Immature natural killer cell (primary cell): ENCODE measurements around the gene AFAP1. TPM values are rescaled to one million over a fixed set of nuclear protein-coding genes. Genes with fewer than 3 reads are reported as not detected.

ENCODE experiments used
- DNase-seq, 3 donors: peaks; one replicate each; pipeline ENCODE4 v3.0.0; 2022; ENCODE audit warnings: mixed read lengths in 1 of 3
- H3K27ac Mint-ChIP-seq, 6 donors: one replicate each; pipeline ENCODE4 v1.8.0; 2020; ENCODE audit warnings: mixed read lengths in 6 of 6, mild to moderate bottlenecking in 5 of 6, inconsistent platforms in 4 of 6, moderate library complexity in 3 of 6
- H3K27me3 Mint-ChIP-seq, 3 donors: one replicate each; pipeline ENCODE4 v1.8.0; 2020 to 2021; ENCODE audit warnings: low read depth in 3 of 3, mild to moderate bottlenecking in 3 of 3, mixed read lengths in 3 of 3, moderate library complexity in 3 of 3, inconsistent platforms in 1 of 3
- H3K36me3 Mint-ChIP-seq, 3 donors: one replicate each; pipeline ENCODE4 v1.8.0; 2020; ENCODE audit warnings: mixed read lengths in 3 of 3, inconsistent platforms in 2 of 3, mild to moderate bottlenecking in 2 of 3
- H3K4me1 Mint-ChIP-seq, 2 donors: one replicate each; pipeline ENCODE4 v1.8.0; 2020; ENCODE audit warnings: inconsistent platforms in 2 of 2, mild to moderate bottlenecking in 2 of 2, mixed read lengths in 2 of 2, moderate library complexity in 1 of 2
- H3K4me3 Mint-ChIP-seq, 5 donors: one replicate each; pipeline ENCODE4 v1.8.0; 2020; ENCODE audit warnings: mild to moderate bottlenecking in 5 of 5, mixed read lengths in 5 of 5, inconsistent platforms in 3 of 5, moderate library complexity in 3 of 5
- H3K9me3 Mint-ChIP-seq, 6 donors: one replicate each; pipeline ENCODE4 v1.8.0; 2020; ENCODE audit warnings: mild to moderate bottlenecking in 6 of 6, mixed read lengths in 6 of 6, inconsistent platforms in 4 of 6, moderate library complexity in 3 of 6
- polyA plus RNA-seq, 3 donors: library from polyadenylated mRNA; unstranded; fragments of 300-500 nt; fragmentation: Illumina TruSeq; gene quantifications; one replicate each; pipeline ENCODE4 v1.2.3, GENCODE V29; 2021

AFAP1 gene
- polyA plus RNA-seq, 3 donors from 2014 or later, result 0.32 to 1.2 TPM; not detected in 1

DNA sequence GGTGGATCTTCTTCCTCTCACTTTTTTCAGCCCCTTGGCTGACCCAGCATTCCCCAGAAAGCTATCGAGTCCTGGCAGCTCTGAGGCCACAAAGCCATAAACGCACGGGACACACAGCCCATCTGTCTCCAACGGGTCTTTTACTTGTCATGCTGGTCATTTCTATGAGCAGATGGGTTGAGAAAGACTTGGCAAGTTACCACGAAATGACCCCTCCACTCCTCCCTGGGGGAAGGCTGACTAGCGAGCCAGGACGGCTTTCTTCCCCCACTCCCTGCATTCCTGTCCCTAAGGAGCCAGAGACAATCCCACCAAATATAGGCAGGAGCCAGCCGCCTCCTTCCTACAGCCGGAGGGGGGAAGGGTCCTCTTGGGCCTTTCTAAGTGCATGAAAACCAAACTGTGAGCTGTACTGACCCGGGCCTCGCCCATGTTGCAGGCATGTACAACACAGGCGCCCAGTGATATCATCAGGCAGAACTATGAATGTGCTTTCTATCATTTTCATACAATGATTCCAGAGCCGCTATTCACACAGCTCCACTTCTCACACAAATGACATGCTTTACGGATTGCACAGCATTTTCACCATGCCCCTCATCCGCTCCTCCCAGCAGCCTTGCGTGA is 28.6 kb downstream of the AFAP1 start:
- Mint-ChIP-seq H3K27ac (no peak overlapping the region), H3K9me3 (no peaks in the 10 kb centered on the region), H3K36me3 (no peaks in the 10 kb centered on the region), H3K27me3 (peaks cover 4 to 10% (median 7%) of the 10 kb centered on the region in 3 donors), H3K4me1 (peaks cover 0 to 7% of the 10 kb centered on the region in 2 donors), H3K4me3 (no peak overlapping the region)
- DNase-seq, result no peak

DNA sequence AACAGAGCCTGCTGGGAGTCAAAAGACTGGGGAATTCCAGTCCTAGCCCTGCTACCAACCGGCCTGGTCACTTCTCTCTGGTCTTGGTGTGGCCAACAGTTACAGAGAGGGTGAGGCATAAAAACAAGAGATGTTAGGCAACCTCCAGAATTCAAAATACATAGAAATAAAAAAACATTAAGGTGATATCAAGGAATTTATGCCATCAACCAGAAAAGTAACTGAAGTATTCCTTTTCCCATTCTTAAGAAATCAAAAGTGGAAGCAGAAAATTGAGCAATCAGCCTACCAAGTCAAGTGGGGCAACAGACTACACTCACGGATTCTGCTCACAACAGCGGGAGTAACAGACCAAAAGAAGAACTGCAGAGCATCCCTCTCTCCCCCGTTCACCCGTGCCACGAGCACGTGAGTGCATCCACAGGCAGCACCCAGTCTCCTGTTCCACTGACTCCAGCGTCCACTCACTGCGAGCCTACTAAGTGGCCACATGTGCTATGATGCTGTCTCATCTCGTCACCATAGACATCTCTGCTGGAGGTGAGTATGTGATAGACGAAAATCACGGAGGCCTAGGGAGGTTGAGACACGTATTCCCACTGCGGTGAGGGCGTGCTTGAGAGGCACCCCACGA is 29.3 kb downstream of the AFAP1 start:
- H3K4me1 Mint-ChIP-seq, result peaks cover 0 to 7% of the 10 kb centered on the region in 2 donors
- H3K4me3 Mint-ChIP-seq, result no peak overlapping the region
- no peak overlapping the region for H3K27ac Mint-ChIP-seq
- H3K9me3 Mint-ChIP-seq, result no peaks in the 10 kb centered on the region
- peaks cover 4 to 10% (median 7%) of the 10 kb centered on the region in 3 donors for H3K27me3 Mint-ChIP-seq
- DNase-seq, result no peak
- H3K36me3 Mint-ChIP-seq, result no peaks in the 10 kb centered on the region

GRCh38 chr4:7909463-7910262 is 30.0 kb downstream of the AFAP1 start:
- no peaks in the 10 kb centered on the region for H3K36me3 Mint-ChIP-seq
- no peak overlapping the region for H3K27ac Mint-ChIP-seq
- no peak for DNase-seq
- peaks cover 0 to 7% of the 10 kb centered on the region in 2 donors for H3K4me1 Mint-ChIP-seq
- peaks cover 4 to 9% (median 7%) of the 10 kb centered on the region in 3 donors for H3K27me3 Mint-ChIP-seq
- H3K4me3 Mint-ChIP-seq, result no peak overlapping the region
- no peaks in the 10 kb centered on the region for H3K9me3 Mint-ChIP-seq

DNA sequence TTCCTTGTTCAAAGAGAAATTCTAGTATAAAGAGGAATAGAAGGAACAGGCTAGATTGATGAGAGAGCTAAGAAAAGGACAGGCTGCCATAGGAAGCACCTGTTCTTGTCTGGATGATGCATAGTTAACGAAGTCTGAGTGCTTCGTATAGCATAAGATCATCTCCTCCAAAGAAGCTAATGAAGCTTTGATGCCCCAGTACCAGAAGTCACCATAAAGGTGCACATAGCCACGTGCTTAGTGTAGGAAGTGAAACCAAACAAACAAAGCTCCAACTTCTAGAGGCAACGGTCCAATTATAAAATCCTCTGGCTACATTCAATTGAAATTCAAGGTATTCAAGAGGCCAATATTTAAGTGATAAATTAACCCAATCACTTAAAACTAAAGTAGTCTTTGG is 31.0 kb downstream of the AFAP1 start:
- Mint-ChIP-seq H3K36me3 (no peaks in the 10 kb centered on the region), H3K4me1 (peaks cover 0 to 7% of the 10 kb centered on the region in 2 donors), H3K4me3 (no peak overlapping the region), H3K27ac (no peak overlapping the region), H3K9me3 (no peaks in the 10 kb centered on the region), H3K27me3 (peaks cover 5 to 7% (median 5%) of the 10 kb centered on the region in 3 donors)
- no peak for DNase-seq

- DNase-seq, result no peak
- Mint-ChIP-seq H3K27me3 (peaks cover 0 to 9% (median 3%) of the 10 kb centered on the region in 3 donors), H3K9me3 (no peaks in the 10 kb centered on the region), H3K27ac (no peak overlapping the region), H3K4me1 (peaks cover 0 to 15% of the 10 kb centered on the region in 2 donors), H3K4me3 (no peak overlapping the region), H3K36me3 (no peaks in the 10 kb centered on the region)
Observed at GRCh38 chr4:7907142-7907541, 32.5 kb downstream of the AFAP1 start.

GRCh38 chr4:7906171-7906701 is 33.4 kb downstream of the AFAP1 start:
- H3K4me1 Mint-ChIP-seq, result peaks cover 0 to 17% of the 10 kb centered on the region in 2 donors
- no peak overlapping the region for H3K27ac Mint-ChIP-seq
- no peak for DNase-seq
- no peaks in the 10 kb centered on the region for H3K36me3 Mint-ChIP-seq
- no peak overlapping the region for H3K4me3 Mint-ChIP-seq
- peaks cover 0 to 5% (median 3%) of the 10 kb centered on the region in 3 donors for H3K27me3 Mint-ChIP-seq
- no peaks in the 10 kb centered on the region for H3K9me3 Mint-ChIP-seq

DNA sequence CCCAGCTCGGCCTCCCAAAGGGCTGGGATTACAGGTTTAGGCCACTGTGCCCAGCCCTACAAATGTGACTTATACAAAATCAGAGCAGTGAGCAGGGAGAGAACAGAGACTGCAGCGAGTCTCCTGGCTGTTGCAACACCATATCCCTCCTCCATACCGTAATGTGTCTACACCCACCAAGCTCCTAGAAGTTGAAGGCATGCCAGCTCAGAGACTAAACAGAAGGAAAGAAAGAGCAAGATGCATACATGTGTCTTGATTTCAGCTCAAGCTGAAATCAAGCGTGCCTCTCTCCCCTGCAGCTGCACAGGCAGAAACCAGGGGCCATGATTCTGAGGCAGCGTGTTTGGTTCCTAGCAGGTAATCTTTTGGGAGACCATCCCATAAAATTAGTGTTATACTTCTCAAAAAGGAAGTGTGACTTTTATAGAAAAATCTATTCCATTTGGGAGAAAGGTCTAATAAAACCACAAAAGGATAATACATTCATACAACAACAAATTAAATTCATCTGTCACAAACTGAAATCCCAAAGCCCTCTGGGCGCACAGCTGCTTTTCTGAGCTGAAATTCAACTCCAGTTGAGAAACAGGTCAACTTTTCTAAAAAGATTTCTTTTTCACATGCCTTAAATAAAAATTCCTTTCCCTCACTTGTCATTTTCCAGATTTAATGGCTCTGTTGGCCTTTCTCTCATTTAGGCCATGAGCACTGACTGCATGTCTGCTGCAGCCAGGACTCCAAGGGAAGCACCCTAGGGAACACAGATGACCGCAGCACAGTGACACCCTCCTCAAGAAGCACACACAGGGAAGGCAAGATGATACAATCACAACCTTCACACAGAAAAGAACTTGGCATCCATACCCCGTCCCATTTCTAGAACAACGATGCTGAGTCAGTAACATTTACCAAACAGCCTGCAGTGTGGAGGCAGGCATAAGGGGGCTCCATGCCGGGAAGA is 34.4 kb downstream of the AFAP1 start:
- Mint-ChIP-seq H3K4me3 (no peak overlapping the region), H3K4me1 (peaks cover 0 to 19% of the 10 kb centered on the region in 2 donors), H3K27me3 (peaks cover 0 to 7% (median 3%) of the 10 kb centered on the region in 3 donors), H3K9me3 (no peaks in the 10 kb centered on the region), H3K27ac (peak overlapping the region in 1 of 6 donors; percentile 48), H3K36me3 (no peaks in the 10 kb centered on the region)
- DNase-seq, result no peak

DNA sequence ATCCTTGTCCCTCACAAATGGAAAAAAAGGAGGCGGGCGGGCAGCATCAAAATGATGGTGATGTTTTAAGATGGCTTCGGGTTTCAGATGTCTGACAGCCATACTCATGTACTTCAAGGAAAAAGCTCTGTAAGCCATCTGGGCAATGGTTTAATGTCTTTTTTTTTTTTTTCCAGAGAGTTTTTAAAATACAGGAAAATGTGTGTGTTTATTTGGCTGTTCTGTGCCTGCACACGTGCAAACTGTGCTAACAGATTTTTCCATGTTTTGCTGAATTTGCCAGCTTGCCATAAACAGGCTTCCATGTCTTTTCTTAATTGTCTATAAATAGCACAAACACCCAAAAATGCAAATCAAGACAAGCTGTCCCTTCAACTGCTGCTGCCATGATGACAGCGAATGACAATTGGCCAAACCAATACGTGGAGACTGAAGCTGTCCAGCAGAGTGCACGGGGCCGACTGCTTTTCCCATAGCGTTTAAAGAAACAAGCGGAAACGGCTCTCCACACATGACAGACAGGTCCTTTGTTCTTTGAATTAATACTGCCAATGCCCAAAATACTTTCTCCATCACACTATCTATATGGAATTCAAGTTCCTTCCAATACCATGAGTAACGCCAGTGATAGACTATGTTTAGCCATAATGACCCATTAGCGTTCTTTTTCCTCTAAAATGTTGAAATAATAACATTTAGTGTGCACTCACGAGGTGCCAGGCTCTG is 35.7 kb downstream of the AFAP1 start:
- no peak overlapping the region for H3K27ac Mint-ChIP-seq
- H3K27me3 Mint-ChIP-seq, result peaks cover 0 to 7% (median 3%) of the 10 kb centered on the region in 3 donors
- H3K4me1 Mint-ChIP-seq, result peaks cover 0 to 15% of the 10 kb centered on the region in 2 donors
- no peak for DNase-seq
- no peaks in the 10 kb centered on the region for H3K9me3 Mint-ChIP-seq
- H3K36me3 Mint-ChIP-seq, result no peaks in the 10 kb centered on the region
- no peak overlapping the region for H3K4me3 Mint-ChIP-seq

GRCh38 chr4:7902826-7903225 is 36.8 kb downstream of the AFAP1 start:
- H3K4me3 Mint-ChIP-seq, result no peak overlapping the region
- no peak for DNase-seq
- no peaks in the 10 kb centered on the region for H3K9me3 Mint-ChIP-seq
- no peaks in the 10 kb centered on the region for H3K36me3 Mint-ChIP-seq
- H3K4me1 Mint-ChIP-seq, result peaks cover 0 to 15% of the 10 kb centered on the region in 2 donors
- peaks cover 0 to 8% (median 3%) of the 10 kb centered on the region in 3 donors for H3K27me3 Mint-ChIP-seq
- no peak overlapping the region for H3K27ac Mint-ChIP-seq

DNA sequence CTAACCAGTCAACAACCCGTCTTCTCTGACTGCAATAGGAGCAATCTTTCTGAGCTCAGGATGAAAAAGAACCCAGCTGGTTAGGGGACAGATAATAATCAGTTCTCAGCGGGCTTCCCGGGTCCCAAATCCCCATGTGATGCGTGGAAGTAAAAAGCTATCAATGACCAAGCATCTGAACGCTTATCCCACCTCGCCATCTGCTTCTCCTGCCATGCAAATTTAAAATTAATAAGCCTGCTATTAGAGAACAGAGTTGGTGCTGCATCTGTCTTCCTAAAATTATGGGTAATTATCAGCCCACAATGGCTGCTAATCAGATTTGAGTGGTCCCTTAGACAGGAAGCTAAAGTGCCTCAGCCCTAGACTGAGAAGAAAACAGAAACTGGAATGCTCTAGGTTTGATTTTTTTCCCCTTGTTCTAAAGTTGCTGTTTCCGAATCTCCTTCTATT is 37.5 kb downstream of the AFAP1 start:
- Mint-ChIP-seq H3K4me3 (no peak overlapping the region), H3K36me3 (no peaks in the 10 kb centered on the region), H3K9me3 (no peaks in the 10 kb centered on the region), H3K4me1 (peaks cover 0 to 13% of the 10 kb centered on the region in 2 donors), H3K27me3 (peaks cover 0 to 10% (median 3%) of the 10 kb centered on the region in 3 donors), H3K27ac (peak overlapping the region in 1 of 6 donors; percentile 26)
- DNase-seq, result no peak

DNA sequence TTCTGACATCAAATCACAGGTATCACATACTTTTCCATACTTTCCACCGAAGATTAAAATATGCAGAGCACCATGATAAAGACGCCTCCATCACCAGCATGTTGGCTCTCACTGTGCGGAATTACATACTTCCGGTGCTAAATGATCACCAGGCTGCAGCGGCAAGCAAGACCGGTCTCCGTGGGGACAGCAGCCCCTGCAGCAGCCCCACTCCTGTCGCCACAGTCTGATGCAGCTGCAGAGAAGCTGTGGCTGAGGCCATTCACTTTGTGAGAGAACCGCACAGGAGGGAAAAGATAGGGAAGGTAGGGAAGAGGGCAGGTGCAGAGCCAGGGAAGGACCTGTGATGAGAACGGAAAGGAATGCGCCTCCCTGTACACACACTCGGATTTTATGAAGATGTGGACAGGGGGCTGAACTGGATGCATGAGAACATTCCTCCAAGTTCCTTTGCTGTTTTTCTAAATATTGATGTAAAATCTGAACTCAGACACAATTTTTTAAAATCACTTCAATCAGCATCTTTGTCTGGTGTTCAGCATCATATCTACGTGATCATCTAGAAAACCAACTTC is 38.3 kb downstream of the AFAP1 start:
- H3K27me3 Mint-ChIP-seq, result peaks cover 2 to 10% (median 3%) of the 10 kb centered on the region in 3 donors
- no peak for DNase-seq
- H3K36me3 Mint-ChIP-seq, result no peaks in the 10 kb centered on the region
- peaks cover 0 to 12% of the 10 kb centered on the region in 2 donors for H3K4me1 Mint-ChIP-seq
- H3K9me3 Mint-ChIP-seq, result no peaks in the 10 kb centered on the region
- no peak overlapping the region for H3K27ac Mint-ChIP-seq
- no peak overlapping the region for H3K4me3 Mint-ChIP-seq

- Mint-ChIP-seq H3K9me3 (no peaks in the 10 kb centered on the region), H3K36me3 (no peaks in the 10 kb centered on the region), H3K27ac (no peak overlapping the region), H3K4me1 (peaks cover 0 to 12% of the 10 kb centered on the region in 2 donors), H3K27me3 (peaks cover 2 to 8% (median 3%) of the 10 kb centered on the region in 3 donors), H3K4me3 (no peak overlapping the region)
- DNase-seq, result no peak
Observed at GRCh38 chr4:7900334-7900909, 39.2 kb downstream of the AFAP1 start.
